Karpas-422 (cell line): Measurements from ENCODE around the gene COPZ2. TPM values are rescaled to one million over a fixed set of nuclear protein-coding genes. Genes with fewer than 3 reads are reported as not detected.
"Not testable (repeated sequence)": the region's sequence is repeated elsewhere in the genome, so short reads cannot be mapped to it uniquely, and the experiment has no call there.

Experiments
- DNase-seq: peaks from one replicate; pipeline ENCODE4 v3.0.0-alpha.2; 2015
- H2AFZ ChIP-seq: fragments of 200-600 bp; sonication (generic); 2 replicates; pipeline ENCODE4 v1.6.1; 2014; ENCODE audit warnings: antibody characterized with exemption, low read length, mixed read lengths
- H3K27ac ChIP-seq: fragments of 200-600 bp; sonication (generic); 2 replicates; pipeline ENCODE4 v1.5.1; 2014; ENCODE audit warnings: mild to moderate bottlenecking, low read length, moderate library complexity
- H3K27me3 ChIP-seq: fragments of 200-600 bp; sonication (generic); 2 replicates; pipeline ENCODE4 v1.6.1; 2014; ENCODE audit warnings: low read length, mixed read lengths
- H3K36me3 ChIP-seq: fragments of 200-600 bp; sonication (generic); 2 replicates; pipeline ENCODE4 v1.6.1; 2014; ENCODE audit warnings: low read length, mixed read lengths; ENCODE audit not compliant: insufficient read depth
- H3K4me1 ChIP-seq: fragments of 200-600 bp; sonication (generic); 2 replicates; pipeline ENCODE4 v1.6.1; 2014; ENCODE audit warnings: mild to moderate bottlenecking, low read length, mixed read lengths
- H3K4me2 ChIP-seq: fragments of 200-600 bp; sonication (generic); 2 replicates; pipeline ENCODE4 v1.6.1; 2014; ENCODE audit warnings: low read length, low read depth, mild to moderate bottlenecking; ENCODE audit not compliant: poor library complexity, severe bottlenecking
- H3K4me3 ChIP-seq: fragments of 200-600 bp; sonication (generic); 2 replicates; pipeline ENCODE4 v1.5.1; 2014; ENCODE audit warnings: mild to moderate bottlenecking, antibody characterized with exemption, low read length, mixed read lengths
- H3K79me2 ChIP-seq: fragments of 200-600 bp; sonication (generic); 2 replicates; pipeline ENCODE4 v1.6.1; 2014; ENCODE audit warnings: mild to moderate bottlenecking, low read length, mixed read lengths
- H3K9ac ChIP-seq: fragments of 200-600 bp; sonication (generic); 2 replicates; pipeline ENCODE4 v1.6.0; 2014; ENCODE audit warnings: low read length
- H3K9me2 ChIP-seq: fragments of 200-600 bp; sonication (generic), shearing (Covaris generic); replicated peaks from 2 replicates; pipeline ENCODE4 v1.6.0; 2014; ENCODE audit warnings: mild to moderate bottlenecking, low read length, moderate library complexity; ENCODE audit not compliant: insufficient read depth
- H3K9me3 ChIP-seq: fragments of 300-700, 200-600 bp; sonication (generic); 2 replicates; pipeline ENCODE4 v1.6.1; 2014; ENCODE audit warnings: low read length, mixed read lengths
- H4K20me1 ChIP-seq: fragments of 200-600 bp; sonication (generic); 2 replicates; pipeline ENCODE4 v1.6.1; 2014; ENCODE audit warnings: mild to moderate bottlenecking, antibody characterized with exemption, low read length, low read depth; ENCODE audit not compliant: insufficient read depth
- total RNA-seq: library from RNA; depleted of rRNA; stranded (reverse); fragments of >200 nt; shearing (Covaris generic); gene quantifications from 2 replicates; pipeline ENCODE4 v1.2.3, GENCODE V29; 2014; ENCODE audit warnings: low replicate concordance

Gene COPZ2
- total RNA-seq, 1 experiment from 2014 or later, result not detected

DNA sequence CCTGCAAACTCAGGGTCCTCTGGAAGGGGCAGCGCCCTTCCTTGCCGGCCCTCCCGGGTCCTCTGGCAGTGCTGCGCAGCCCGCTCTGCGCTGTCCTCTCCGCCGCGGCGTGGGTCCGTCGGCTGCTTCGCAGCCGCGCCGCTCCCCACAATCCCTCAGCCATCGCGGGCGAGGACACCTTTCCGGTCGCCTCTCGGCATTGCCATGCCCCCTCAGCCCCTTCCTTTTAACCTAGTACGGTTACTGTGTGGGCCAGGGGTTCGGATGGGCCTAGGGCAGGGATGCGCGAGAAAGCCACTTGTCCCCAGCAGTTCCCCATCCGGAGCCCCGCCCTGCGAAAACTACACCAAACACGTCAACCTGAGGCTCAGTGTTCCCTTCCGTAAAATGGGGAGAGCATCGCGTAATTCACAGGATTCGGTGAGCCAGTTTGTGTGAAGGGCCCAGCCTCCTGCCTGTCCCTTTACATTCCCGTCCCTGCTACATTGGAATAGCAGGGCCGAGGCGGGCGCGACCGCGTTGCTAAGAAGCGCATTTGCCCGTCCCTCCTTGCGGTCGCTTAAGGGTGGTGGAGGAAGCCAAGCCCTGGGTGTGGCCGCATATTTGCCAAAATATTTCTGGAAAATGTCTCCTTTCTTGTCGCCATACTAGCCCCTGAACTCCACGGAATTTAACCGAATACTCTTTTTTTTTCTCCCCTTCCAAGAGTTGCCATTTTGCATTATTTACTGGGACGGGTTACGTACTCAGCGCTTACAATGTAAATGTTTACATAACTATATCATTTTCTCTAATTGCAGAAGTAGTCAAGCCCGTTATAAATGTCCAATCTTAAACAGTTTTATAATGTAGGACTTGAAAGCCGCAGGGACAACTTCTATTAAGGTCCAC lies 13.2 kb downstream of the COPZ2 start:
- no peaks in the 10 kb centered on the region for H3K9me2 ChIP-seq
- peak overlapping the region; percentile 57; the same call in 1 of the 2 replicates for H2AFZ ChIP-seq
- H3K9me3 ChIP-seq, result no peaks in the 10 kb centered on the region
- peak; percentile 78 for DNase-seq
- peak overlapping the region; percentile 72 for H3K9ac ChIP-seq
- H3K4me1 ChIP-seq, result peaks cover 33% of the 10 kb centered on the region
- H3K4me3 ChIP-seq, result peak overlapping the region; percentile 62
- H3K36me3 ChIP-seq, result no peaks in the 10 kb centered on the region
- H3K4me2 ChIP-seq, result peak overlapping the region; percentile 74
- H3K27me3 ChIP-seq, result no peaks in the 10 kb centered on the region
- H3K27ac ChIP-seq, result no peak overlapping the region
- no peaks in the 10 kb centered on the region for H4K20me1 ChIP-seq
- no peaks in the 10 kb centered on the region for H3K79me2 ChIP-seq

DNA sequence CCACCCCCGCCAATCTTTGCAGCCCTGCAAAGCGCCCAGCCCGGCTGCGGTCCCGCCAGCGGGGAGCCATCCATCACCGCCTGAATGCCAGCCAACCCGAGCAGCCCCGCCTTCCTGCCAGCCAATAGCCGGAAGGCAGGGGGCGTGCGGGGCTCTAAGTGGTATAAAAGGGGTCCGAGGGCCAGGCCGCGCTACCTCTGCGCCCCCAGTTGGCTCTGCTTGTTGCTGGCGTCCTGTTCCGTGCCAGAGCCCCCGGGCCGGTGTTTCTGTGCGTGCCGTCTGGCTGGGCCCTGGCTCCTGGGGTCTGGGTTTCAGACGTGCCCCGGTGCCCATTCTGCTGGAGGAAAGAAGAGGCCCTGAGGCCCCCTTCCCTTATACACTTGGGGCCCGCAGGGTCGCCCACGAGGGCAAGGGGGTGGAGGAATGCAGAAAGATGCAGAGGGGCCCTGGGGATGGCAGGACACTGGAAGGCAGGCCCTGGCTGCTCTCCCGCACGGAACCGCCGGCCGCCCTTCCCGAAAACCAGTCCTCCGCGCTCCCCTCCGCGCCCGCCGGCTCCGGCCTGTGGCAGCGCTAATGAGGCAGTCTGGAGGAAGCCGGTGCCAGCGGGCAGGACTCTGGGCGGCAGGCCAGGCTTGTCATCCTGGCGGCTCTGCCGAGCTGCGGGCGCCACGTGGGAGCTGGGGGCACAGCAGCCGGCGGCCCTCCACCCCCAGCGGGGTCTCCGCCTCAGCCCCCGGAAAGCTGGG lies 14.0 kb downstream of the COPZ2 start:
- H3K27me3 ChIP-seq, result no peaks in the 10 kb centered on the region
- H3K79me2 ChIP-seq, result no peaks in the 10 kb centered on the region
- peak overlapping the region; percentile 74 for H3K4me2 ChIP-seq
- no peaks in the 10 kb centered on the region for H3K9me2 ChIP-seq
- H3K4me1 ChIP-seq, result peaks cover 33% of the 10 kb centered on the region
- DNase-seq, result peak; percentile 95
- H4K20me1 ChIP-seq, result no peaks in the 10 kb centered on the region
- peak overlapping the region; percentile 72 for H3K9ac ChIP-seq
- H3K36me3 ChIP-seq, result no peaks in the 10 kb centered on the region
- H3K9me3 ChIP-seq, result no peaks in the 10 kb centered on the region
- peak overlapping the region; percentile 62 for H3K4me3 ChIP-seq
- H3K27ac ChIP-seq, result no peak overlapping the region
- H2AFZ ChIP-seq, result peak overlapping the region; percentile 57

DNA sequence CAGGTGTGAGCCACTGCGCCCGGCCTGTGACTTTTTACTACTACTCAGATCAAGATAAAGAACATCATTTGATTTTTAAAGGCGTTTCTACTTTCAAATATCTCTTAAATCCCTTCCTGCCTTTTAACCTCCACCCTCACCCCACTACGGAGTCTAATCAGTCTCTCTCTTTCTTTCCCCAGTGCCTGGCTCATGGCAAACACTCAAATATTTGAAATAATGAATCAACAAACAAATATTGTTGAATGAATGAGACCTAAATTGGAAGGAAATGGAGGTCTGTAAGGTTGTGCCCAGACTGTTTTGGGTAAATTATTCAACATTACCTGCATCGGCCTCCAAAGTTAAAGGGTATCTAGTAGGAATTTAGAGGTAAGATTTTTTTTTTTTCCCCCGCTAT lies 14.7 kb downstream of the COPZ2 start:
- Histone ChIP-seq H3K4me3 (no peak overlapping the region), H3K4me1 (peaks cover 40% of the 10 kb centered on the region), H3K4me2 (peak overlapping the region; percentile 74), H4K20me1 (no peaks in the 10 kb centered on the region), H3K9me3 (no peaks in the 10 kb centered on the region), H3K9me2 (no peaks in the 10 kb centered on the region), H2AFZ (no peak overlapping the region), H3K36me3 (no peaks in the 10 kb centered on the region), H3K27ac (no peak overlapping the region), H3K27me3 (no peaks in the 10 kb centered on the region), H3K79me2 (no peaks in the 10 kb centered on the region), H3K9ac (no peak overlapping the region)
- no peak for DNase-seq

DNA sequence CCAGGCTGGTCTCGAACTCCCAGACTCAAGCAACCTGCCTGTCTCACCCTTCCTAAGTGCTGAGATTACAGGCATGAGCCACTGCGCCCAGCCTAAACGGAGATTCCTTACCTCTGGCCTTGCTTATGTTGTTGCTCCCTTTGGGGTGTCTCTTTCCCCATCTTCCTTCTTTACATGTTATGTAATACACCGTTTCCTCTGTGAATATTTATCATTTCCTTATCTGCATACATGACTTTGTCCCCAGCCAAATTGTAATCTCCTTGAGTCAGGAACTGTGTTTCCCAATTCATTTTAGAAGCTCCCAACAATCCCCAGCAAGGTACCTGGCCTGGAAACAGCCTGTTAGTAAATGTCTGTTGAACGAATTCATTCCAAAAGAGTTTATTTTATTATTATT lies 15.7 kb downstream of the COPZ2 start:
- Histone ChIP-seq H3K9me2 (no peaks in the 10 kb centered on the region), H3K9ac (no peak overlapping the region), H3K9me3 (no peaks in the 10 kb centered on the region), H3K36me3 (no peaks in the 10 kb centered on the region), H3K4me3 (no peak overlapping the region), H3K4me1 (peaks cover 48% of the 10 kb centered on the region), H3K4me2 (no peak overlapping the region), H2AFZ (no peak overlapping the region), H3K79me2 (no peaks in the 10 kb centered on the region), H3K27ac (no peak overlapping the region), H3K27me3 (no peaks in the 10 kb centered on the region), H4K20me1 (no peaks in the 10 kb centered on the region)
- no peak for DNase-seq

DNA sequence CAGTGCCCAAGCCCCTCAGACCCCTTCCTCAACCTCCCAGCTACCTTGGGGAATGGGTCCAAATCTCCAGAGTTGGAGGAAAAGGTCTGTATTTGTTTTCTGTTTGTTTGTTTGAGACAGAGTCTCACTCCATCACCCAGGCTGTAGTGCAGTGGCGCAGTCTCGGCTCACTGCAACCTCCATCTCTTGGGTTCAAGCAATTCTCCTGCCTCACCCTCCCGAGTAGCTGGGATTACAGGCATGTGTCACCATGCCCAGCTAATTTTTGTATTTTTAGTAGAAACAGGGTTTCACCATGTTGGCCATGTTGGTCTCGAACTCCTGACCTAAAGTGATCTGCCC lies 19.8 kb downstream of the COPZ2 start:
- Histone ChIP-seq H3K9ac (0 out of 2 replicates have a peak overlapping the region, but pooled peaks have one; percentile 15), H2AFZ (peak overlapping the region; percentile 44; the same call in 1 of the 2 replicates), H3K4me2 (peak overlapping the region; percentile 11), H3K4me1 (peaks cover 35% of the 10 kb centered on the region)
- DNase-seq, H4K20me1 ChIP-seq, H3K79me2 ChIP-seq, H3K9me2 ChIP-seq, H3K27ac ChIP-seq, H3K27me3 ChIP-seq, H3K4me3 ChIP-seq, H3K36me3 ChIP-seq, H3K9me3 ChIP-seq: not testable (repeated sequence)

DNA sequence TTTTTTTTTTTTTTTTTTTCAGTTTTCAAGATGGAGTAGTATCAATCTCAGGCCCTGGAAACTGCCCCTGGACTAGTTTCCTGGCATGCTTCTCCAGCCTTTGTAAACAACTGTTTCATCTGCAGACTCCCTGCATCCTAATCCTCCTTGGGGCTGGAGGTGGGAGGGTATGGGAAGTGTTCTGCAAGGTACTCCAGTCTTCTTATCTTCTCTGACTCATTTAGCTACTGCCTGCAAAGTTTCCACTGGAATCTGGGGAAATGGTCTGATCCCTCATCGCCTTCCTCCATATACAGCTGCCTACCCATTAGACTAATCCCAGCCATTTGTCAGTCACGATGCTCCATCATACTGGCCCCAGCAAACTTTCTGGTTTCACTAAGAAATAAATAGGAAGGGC lies 21.5 kb downstream of the COPZ2 start:
- no peak for DNase-seq
- H3K4me1 ChIP-seq, result peaks cover 50% of the 10 kb centered on the region
- H3K4me3 ChIP-seq, result no peak overlapping the region
- H3K9me3 ChIP-seq, result no peaks in the 10 kb centered on the region
- no peak overlapping the region for H3K9ac ChIP-seq
- no peaks in the 10 kb centered on the region for H3K27me3 ChIP-seq
- H2AFZ ChIP-seq, result no peak overlapping the region
- H3K27ac ChIP-seq, result no peak overlapping the region
- H3K9me2 ChIP-seq, result no peaks in the 10 kb centered on the region
- no peak overlapping the region for H3K4me2 ChIP-seq
- H3K36me3 ChIP-seq, result no peaks in the 10 kb centered on the region
- no peaks in the 10 kb centered on the region for H3K79me2 ChIP-seq
- H4K20me1 ChIP-seq, result no peaks in the 10 kb centered on the region

DNA sequence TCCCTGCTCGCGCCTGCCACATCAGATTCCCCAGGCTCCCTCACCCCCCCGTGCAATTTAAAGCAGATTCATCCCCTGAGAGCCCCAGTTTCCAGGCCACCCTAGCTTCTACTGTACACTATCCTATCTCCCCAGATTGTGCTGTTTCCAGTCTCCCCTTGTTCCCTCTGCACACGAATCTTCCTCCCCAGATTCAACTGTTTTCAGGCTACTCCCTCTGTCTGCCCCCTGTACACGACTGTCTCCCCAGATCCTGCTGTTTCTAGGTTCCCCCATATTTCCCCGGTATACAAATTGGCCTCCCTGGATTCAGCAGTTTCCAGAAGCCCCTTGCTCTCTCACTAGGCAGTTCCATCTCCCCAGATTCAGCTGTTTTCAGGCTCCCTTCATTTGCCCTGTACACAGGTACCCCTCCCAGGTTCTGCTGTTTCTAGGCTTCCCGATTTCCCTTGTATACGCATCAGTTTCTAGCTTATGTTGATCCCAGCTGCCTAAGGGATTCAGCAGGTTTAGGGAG lies 22.9 kb downstream of the COPZ2 start:
- Histone ChIP-seq H4K20me1 (no peaks in the 10 kb centered on the region), H3K9me3 (no peaks in the 10 kb centered on the region), H3K79me2 (no peaks in the 10 kb centered on the region), H2AFZ (no peak overlapping the region), H3K27ac (no peak overlapping the region), H3K4me1 (peaks cover 55% of the 10 kb centered on the region), H3K27me3 (no peaks in the 10 kb centered on the region), H3K9me2 (no peaks in the 10 kb centered on the region), H3K4me2 (no peak overlapping the region), H3K36me3 (no peaks in the 10 kb centered on the region), H3K9ac (0 out of 2 replicates have a peak overlapping the region, but pooled peaks have one; percentile 3), H3K4me3 (no peak overlapping the region)
- no peak for DNase-seq
